Measurements from ENCODE around the gene CLSTN2.

Gene CLSTN2

DNA sequence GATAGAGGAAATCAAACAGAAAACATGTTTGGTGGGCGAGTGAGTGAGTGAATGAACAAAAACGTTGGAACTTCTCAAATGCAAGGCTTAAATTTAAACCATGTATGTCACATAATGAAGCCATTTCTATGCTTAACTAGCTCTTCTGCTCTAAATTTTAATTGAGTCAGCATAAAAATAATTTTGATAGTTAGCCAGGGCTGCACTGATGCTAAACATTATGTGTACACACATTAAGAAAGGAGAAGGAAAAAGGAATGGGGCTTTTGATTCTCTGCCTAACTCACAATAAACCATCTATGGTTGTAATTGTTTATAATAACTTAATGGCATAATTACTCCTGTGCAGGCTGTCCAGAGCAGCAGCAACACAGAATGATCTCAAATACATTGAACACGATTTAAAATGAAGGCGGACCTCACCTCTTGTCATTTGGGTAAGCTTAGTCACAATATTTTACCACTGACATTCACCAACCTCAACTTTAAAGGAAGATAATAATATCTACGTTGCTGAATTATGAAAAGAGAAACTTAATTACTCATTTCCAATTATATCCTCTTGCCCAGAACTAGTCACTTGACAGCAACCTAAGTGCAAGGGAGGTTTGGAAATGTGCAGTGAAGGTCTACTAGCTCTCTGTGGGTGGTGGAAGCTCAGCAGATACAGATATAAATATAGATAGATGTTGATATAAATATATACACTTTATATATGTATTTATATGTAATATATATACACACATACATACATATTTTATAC lies 424.4 kb downstream of the CLSTN2 start:
- TF ChIP-seq, protein P1, sequence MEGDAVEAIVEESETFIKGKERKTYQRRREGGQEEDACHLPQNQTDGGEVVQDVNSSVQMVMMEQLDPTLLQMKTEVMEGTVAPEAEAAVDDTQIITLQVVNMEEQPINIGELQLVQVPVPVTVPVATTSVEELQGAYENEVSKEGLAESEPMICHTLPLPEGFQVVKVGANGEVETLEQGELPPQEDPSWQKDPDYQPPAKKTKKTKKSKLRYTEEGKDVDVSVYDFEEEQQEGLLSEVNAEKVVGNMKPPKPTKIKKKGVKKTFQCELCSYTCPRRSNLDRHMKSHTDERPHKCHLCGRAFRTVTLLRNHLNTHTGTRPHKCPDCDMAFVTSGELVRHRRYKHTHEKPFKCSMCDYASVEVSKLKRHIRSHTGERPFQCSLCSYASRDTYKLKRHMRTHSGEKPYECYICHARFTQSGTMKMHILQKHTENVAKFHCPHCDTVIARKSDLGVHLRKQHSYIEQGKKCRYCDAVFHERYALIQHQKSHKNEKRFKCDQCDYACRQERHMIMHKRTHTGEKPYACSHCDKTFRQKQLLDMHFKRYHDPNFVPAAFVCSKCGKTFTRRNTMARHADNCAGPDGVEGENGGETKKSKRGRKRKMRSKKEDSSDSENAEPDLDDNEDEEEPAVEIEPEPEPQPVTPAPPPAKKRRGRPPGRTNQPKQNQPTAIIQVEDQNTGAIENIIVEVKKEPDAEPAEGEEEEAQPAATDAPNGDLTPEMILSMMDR (IDR thresholded peaks at IDR 0.05; ENCODE audit: low read depth, low read length, missing control alignments), result no peak
- H3K4me3 ChIP-seq (replicated peaks; ENCODE audit: low read depth, low read length), result no peak overlapping the region
- DNase-seq (ENCODE audit: extremely low read depth, low read depth), result no peak

DNA sequence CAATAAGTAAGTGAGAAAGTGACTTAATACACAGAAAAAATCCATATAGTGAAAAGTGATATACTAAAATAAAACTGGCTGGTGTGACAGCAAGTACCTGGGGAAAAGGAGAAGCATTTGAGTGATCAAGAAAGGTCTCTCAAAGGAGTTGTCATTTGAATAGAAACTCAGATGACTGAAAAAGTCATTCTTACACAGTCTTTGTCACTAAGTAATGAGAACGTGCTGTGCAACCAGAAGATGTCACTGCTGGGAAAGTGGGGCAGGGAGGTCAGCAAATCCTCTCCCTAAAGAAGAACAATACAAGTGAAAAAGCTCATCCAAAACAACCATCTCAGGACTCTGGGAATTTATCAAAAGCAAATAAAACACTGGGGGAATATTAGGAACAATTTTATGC lies 425.3 kb downstream of the CLSTN2 start:
- no peak overlapping the region for H3K4me3 ChIP-seq (replicated peaks; ENCODE audit: low read depth, low read length)
- DNase-seq (ENCODE audit: extremely low read depth, low read depth), result no peak
- TF ChIP-seq, protein P1 (IDR thresholded peaks at IDR 0.05; ENCODE audit: low read depth, low read length, missing control alignments), result no peak

DNA sequence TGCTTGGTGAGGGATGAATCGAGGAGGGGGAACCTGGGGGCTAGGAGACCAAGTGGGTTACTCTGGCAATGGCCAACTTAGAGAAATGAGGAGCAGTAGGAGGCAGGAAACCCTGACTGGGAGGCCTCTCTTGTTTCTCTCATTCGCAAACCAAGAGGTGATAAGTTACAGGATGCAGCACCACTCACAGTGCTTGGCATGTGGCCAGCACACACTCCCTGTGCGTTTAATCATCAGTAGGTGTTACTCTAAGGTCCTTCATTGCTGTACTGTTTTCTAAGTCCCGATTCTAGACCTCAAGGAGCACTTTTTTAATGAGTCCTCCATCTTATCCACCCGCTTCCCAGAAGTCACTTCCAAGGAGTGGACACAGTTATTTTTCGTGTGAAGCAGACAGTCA lies 428.8 kb downstream of the CLSTN2 start:
- TF ChIP-seq, protein P1 (IDR thresholded peaks at IDR 0.05; ENCODE audit: low read depth, low read length, missing control alignments), result no peak
- no peak for DNase-seq (ENCODE audit: extremely low read depth, low read depth)
- H3K4me3 ChIP-seq (replicated peaks; ENCODE audit: low read depth, low read length), result no peak overlapping the region

DNA sequence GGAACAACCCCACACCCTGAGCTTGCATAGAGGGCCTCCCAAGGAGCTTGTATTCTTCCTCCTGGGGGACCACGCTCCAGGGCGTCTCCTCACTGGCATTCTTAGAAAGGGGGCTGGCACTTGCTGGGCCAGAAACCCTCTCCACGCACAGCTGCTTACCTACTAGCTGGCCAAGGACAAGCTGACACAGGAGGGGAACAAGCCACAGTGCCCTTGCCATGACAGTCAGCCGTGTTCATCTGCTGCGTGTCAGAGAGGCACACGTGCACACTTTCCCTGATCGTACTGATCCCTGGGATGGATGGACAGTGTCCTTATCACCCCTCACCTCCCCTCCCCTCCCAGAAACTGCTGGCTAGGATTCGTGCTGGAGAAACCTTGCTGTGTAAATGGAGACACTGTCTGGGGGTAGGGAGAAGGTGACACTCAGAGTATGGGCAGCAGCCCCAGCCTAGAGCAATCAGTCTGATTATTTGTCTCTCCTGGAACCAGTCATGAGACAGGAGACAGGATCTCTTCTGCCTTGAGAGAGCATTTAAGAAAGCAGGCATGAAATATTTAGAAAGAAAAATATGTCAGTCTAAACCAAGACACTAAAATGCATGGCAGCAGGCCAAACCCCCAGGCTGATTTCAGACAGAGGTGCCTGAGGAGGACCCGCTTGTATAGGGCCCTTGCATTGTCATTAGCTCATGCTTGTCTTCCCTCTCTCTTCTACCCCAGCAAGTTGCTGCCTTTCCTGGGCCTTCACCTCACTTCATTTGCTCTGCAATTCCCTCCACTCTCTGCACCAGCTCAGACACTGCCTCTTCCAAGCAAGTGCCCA lies 431.1 kb downstream of the CLSTN2 start:
- no peak for DNase-seq (ENCODE audit: extremely low read depth, low read depth)
- H3K4me3 ChIP-seq (replicated peaks; ENCODE audit: low read depth, low read length), result no peak overlapping the region
- TF ChIP-seq, protein P1 (IDR thresholded peaks at IDR 0.05; ENCODE audit: low read depth, low read length, missing control alignments), result no peak

DNA sequence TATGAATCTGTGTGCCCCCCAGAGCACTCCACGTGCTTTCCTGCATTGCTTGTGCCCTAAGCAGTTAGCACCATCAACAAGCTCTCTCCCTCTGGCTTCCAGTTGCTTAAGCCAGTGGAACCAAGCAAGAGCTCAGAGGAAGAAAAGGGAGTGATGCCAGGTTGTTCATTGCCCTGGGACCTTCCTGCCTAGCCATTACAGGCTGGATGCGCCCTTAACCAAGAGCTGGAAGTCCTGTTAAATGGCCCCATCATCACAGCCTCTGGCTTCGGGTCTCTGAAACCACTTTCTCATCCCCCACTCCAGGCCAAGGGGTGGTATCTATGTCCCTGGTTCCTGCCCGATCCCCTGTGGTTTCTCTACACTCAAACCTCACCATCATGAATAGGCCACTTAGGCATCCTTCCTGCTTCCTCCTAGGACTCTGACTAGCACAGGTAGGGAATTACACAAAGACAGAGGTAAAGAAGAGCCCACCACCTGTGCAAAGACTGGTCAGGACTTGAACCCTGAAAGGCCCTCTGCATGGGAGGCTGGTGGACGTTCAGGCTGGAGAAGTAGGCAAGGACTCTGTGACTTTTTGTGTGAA lies 433.3 kb downstream of the CLSTN2 start:
- TF ChIP-seq, protein P1 (IDR thresholded peaks at IDR 0.05; ENCODE audit: low read depth, low read length, missing control alignments), result no peak
- no peak for DNase-seq (ENCODE audit: extremely low read depth, low read depth)

DNA sequence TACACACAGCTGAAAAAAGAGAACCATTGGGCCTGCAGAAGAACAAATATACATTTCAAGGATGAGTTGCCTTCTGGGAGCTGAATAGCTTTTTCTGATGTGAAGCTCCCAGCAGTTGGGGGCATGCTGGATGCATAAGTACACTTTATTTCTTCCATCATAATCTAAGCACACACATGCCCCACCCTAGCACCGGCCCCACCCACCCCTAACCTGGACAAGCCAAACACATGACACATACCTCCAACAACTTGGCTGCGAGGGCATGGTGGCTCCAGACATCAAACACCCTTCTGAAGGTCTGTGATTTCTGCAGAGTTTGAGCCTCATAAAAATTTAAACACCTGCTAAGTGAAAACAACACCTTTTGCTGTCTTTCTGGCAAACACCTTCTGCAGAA lies 435.7 kb downstream of the CLSTN2 start:
- H3K4me3 ChIP-seq (replicated peaks; ENCODE audit: low read depth, low read length), result no peak overlapping the region
- no peak for DNase-seq (ENCODE audit: extremely low read depth, low read depth)
- TF ChIP-seq, protein P1 (IDR thresholded peaks at IDR 0.05; ENCODE audit: low read depth, low read length, missing control alignments), result no peak

More for the DNA sequence above, 433.3 kb downstream of the CLSTN2 start:
- no peak overlapping the region for H3K4me3 ChIP-seq (replicated peaks; ENCODE audit: low read depth, low read length)

Data from HFF-Myc (cell line).